Measurements from ENCODE around the gene DYNC2I2.

Gene DYNC2I2

DNA sequence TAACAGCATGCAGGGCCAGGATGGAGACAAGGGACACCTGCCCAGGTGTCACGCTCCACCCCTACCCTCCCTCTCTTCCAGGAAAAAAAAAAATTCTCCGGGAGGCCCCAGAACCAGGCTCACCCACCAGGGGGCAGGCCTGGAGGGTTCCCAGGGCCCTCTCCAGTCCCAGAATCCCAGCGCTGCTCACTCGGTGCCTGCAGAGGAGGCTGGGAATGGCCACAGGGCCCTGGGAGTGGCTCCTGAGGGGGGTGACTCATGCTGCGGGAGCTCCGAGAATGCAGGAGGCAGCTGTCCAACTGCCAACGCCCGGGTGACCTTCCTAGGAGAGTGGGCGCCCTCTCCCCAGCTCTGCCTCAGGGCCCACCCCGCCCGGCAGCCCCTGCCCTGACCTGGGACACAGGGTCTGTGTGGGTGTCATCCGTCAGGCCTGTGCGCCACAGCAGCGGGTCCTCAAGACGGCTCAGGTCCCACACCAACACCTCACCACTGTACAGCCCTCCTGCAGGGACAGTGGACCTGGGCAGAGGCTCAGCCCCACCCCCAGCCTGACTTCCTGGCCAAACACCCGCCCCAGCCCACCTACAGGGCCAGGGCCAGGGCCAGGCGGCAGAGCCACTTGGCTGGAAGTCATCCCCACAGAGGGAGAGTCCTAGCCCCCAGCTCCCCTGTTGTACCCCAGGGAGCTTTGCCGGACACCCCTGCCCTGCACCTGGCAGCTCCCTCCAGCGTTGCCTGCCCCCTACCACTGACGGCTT, 21.2 kb downstream of the DYNC2I2 start:
- peak; percentile 66 for DNase-seq

- DNase-seq: no peak
Observed at GRCh38 chr9:128634651-128635262, 21.9 kb downstream of the DYNC2I2 start.

- no peak for DNase-seq
Observed at GRCh38 chr9:128634111-128634510, 22.5 kb downstream of the DYNC2I2 start.

GRCh38 chr9:128633601-128634000, 23.0 kb downstream of the DYNC2I2 start:
- no peak for DNase-seq

GRCh38 chr9:128633057-128633456, 23.6 kb downstream of the DYNC2I2 start:
- DNase-seq: no peak

DNA sequence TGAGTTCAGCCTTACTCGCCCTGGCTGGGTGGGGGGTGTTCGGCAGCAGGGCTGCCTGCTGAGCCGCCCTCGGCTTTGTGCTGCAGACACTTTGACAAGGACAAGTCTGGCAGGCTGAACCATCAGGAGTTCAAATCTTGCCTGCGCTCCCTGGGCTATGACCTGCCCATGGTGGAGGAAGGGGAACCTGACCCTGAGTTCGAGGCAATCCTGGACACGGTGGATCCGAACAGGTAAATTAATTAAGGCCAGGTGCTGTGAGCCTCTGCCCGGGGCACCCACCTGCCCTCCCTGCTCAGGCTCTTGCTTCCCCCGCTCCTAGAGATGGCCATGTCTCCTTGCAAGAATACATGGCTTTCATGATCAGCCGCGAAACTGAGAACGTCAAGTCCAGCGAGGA, 24.2 kb downstream of the DYNC2I2 start:
- DNase-seq: no peak

DNA sequence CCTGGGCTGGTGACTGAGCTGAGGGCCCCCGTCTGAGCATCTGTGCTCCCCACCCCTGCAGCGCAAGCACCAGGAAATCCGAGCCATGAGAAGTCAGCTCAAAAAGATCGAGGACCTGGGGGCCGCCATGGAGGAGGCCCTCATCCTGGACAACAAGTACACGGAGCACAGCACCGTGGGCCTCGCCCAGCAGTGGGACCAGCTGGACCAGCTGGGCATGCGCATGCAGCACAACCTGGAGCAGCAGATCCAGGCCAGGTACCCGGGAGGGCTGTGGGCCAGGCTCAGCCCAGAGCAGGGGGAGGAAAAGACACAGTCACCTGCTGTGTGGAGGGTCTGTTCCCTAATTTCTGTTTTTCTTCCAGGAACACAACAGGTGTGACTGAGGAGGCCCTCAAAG, 24.6 kb downstream of the DYNC2I2 start:
- no peak for DNase-seq

GRCh38 chr9:128631636-128632035, 25.0 kb downstream of the DYNC2I2 start:
- no peak for DNase-seq

GRCh38 chr9:128629852-128630545, 26.6 kb downstream of the DYNC2I2 start:
- DNase-seq: no peak

- DNase-seq: no peak
Observed at GRCh38 chr9:128629136-128629535, 27.5 kb downstream of the DYNC2I2 start.

- no peak for DNase-seq
Observed at GRCh38 chr9:128628471-128629048, 28.1 kb downstream of the DYNC2I2 start.

DNA sequence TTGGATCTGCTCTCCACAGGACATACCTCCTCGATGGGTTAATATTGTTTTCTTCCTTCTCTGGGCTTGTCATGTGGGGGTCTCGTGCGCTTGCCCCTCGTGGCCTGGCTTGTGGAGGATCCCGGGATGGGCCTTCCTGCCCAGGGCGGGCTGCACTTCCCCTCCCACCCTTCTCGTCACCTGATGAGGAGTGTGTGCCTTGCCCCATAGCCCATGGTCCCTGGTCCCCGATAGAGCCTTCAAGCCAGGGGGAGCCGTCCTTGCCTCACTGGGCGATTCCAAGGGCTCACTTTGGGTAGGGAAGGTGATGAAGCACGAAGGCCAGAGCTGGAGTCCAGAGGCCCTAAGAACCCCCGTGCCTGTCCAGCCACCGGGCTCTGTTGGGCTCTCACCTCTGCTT, 28.7 kb downstream of the DYNC2I2 start:
- no peak for DNase-seq

DNA sequence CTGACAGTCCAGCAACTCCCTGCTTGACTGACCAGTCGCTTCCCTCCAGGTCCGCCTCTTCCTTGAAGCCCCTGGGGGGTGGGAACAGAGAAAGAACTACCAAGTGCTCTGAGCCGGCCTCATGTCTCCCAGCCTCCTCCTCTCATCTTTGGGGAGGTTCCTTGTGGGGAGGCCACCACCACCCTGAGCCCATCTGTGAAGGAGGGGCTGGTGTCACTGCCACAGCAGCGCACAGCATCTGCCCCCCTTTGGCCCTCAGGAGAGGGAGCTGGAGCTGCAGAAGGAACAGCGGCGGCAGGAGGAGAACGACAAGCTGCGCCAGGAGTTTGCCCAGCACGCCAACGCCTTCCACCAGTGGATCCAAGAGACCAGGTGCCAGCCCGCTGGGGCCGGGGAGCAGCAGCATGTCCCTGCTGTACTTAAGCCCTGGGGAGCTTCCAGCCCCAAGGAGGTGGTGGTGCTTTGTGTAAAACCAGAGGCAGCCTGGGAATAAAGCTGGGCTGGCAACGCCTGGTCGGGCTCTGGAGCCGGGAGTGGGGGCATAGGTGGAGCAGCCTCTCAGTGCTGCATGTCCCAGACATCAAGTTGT, 29.4 kb downstream of the DYNC2I2 start:
- no peak for DNase-seq

DNA sequence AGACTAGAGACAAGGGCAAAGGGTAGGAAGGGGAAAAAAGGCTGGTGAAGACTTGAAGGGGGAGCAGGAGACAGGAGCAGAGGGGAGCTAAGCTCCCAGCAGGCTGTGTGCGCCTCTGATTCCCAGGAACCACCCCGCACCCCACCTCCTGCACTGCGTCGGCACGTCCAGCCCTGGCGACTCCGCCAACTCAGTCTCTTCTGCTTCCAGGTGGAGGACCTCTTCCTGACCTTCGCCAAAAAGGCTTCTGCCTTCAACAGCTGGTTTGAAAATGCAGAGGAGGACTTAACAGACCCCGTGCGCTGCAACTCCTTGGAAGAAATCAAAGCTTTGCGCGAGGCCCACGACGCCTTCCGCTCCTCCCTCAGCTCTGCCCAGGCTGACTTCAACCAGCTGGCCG, 30.5 kb downstream of the DYNC2I2 start:
- no peak for DNase-seq

GRCh38 chr9:128625391-128626146, 31.1 kb downstream of the DYNC2I2 start:
- DNase-seq: no peak

- no peak for DNase-seq
Observed at GRCh38 chr9:128624566-128624965, 32.1 kb downstream of the DYNC2I2 start.

DNA sequence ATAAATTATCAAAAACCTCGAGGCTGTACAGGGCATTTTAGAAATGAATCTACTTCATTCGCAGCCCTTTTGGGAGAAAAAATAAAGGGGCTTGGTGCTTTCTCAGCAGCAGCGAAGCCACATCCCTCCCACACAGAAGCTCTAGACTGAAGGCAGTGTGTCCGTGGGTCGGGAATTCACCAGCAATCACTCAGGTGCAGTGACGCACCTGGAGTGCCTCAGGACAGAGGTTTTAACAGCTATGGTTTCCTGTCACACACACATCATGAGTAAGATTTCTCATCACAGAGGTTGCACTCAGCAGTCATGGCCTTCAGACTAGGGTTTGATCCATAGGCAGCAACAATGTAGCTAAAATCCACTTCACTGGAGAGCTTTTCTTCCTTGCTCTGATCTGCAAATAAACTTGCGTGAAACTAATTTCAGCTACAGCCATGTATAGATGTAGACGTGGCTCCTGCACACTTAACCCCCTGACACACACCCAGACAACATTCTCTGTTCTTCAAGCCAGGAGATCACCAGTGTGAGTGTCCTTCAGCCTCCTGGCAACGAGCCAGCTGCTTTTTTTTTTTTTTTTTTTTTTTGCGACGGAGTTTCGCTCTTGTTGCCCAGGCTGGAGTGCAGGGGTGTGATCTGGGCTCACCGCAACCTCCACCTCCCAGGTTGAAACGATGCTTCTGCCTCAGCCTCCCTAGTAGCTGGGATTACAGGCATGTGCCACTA, 34.8 kb downstream of the DYNC2I2 start:
- no peak for DNase-seq

- no peak for DNase-seq
Observed at GRCh38 chr9:128619779-128620178, 36.9 kb downstream of the DYNC2I2 start.

- DNase-seq: no peak
Observed at GRCh38 chr9:128619127-128619526, 37.5 kb downstream of the DYNC2I2 start.

DNA sequence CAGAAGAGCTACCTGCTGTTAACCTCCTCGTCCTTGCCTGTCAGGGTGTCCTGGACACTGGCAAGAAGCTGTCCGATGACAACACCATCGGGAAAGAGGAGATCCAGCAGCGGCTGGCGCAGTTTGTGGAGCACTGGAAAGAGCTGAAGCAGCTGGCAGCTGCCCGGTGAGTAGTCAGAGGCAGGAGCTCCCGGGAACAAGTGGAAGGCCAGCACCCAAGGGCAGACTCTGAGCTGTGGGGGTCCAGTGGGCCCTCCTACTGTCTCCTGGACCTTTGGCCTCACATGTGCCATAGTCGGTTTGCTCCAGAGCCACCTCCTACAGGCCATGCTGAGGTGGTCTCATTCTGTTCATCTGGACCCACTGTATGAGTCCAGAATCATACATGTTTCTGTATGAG, 38.7 kb downstream of the DYNC2I2 start:
- DNase-seq: no peak

DNA sequence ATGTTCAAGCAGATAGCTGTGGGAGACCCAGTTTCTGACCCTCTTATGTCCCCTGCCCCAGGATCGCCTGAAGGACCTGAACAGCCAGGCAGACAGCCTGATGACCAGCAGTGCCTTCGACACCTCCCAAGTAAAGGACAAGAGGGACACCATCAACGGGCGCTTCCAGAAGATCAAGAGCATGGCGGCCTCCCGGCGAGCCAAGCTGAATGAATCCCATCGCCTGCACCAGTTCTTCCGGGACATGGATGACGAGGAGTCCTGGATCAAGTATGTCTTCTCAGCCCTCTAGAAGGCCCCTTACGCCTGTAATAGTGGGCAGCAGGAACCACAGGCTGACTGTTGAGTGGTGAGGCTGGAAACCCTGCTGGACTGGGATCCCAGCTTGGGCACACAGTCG, 41.1 kb downstream of the DYNC2I2 start:
- no peak for DNase-seq

GRCh38 chr9:128614728-128615127, 41.9 kb downstream of the DYNC2I2 start:
- no peak for DNase-seq

Measured in NCI-H345 (cell line).